Small intestine (tissue), 7 donors: Measurements from ENCODE around the gene CRACDL. TPM values are rescaled to one million over a fixed set of nuclear protein-coding genes. Genes with fewer than 3 reads are reported as not detected.

Experiments used
- DNase-seq, 2 donors: peaks; one replicate each; pipeline versions ENCODE4 v3.0.0 to v3.0.0-alpha.2; 2013
- FAIRE-seq: peaks from 2 replicates; lab custom pipeline; 2012; peaks lifted over from hg19 to GRCh38; lab: Jason Lieb, UNC
- H3K27ac ChIP-seq, 3 donors: one replicate each; pipeline ENCODE4 v1.5.1; 2013; ENCODE audit warnings: low read length in 2 of 3, mild to moderate bottlenecking in 2 of 3, control low read depth in 1 of 3, inconsistent platforms in 1 of 3, low read depth in 1 of 3, moderate library complexity in 1 of 3
- H3K27me3 ChIP-seq, 3 donors: one replicate each; pipeline ENCODE4 v1.6.1; 2013; ENCODE audit warnings: low read length in 3 of 3, inconsistent platforms in 1 of 3; ENCODE audit not compliant: control insufficient read depth in 3 of 3, insufficient read depth in 3 of 3
- H3K36me3 ChIP-seq, 3 donors: one replicate each; pipeline ENCODE4 v1.6.1; 2013; ENCODE audit warnings: low read length in 3 of 3, inconsistent platforms in 1 of 3, low read depth in 1 of 3, mild to moderate bottlenecking in 1 of 3, moderate library complexity in 1 of 3; ENCODE audit not compliant: control insufficient read depth in 3 of 3, insufficient read depth in 2 of 3
- H3K4me1 ChIP-seq, 3 donors: one replicate each; pipeline ENCODE4 v1.6.1; 2013; ENCODE audit warnings: low read length in 2 of 3, inconsistent platforms in 1 of 3, low read depth in 1 of 3, mild to moderate bottlenecking in 1 of 3, moderate library complexity in 1 of 3; ENCODE audit not compliant: control insufficient read depth in 3 of 3, insufficient read depth in 2 of 3
- H3K4me3 ChIP-seq, 3 donors: one replicate each; pipeline ENCODE4 v1.5.1; 2013; ENCODE audit warnings: low read length in 3 of 3, control low read depth in 1 of 3, inconsistent platforms in 1 of 3, low read depth in 1 of 3, mild to moderate bottlenecking in 1 of 3, moderate library complexity in 1 of 3
- H3K9me3 ChIP-seq, 2 donors: one replicate each; pipeline ENCODE4 v1.6.1; 2013; ENCODE audit warnings: low read depth in 1 of 2, low read length in 1 of 2; ENCODE audit not compliant: control insufficient read depth in 2 of 2, insufficient read depth in 1 of 2
- WGBS, 3 donors: extraction: QIAGEN DNeasy Blood & Tissue Kit; methylation state at CpG; one replicate each; pipeline ENCODE4 v1.1.7; 2013; 5-methylcytosine and 5-hydroxymethylcytosine counted together
- polyA plus RNA-seq, 4 donors: library from polyadenylated mRNA; stranded (reverse) in 3 of 4; unstranded in 1 of 4; fragments of 200-250 nt in 3 of 4; fragments of 120-200 nt in 1 of 4; gene quantifications; one replicate each; pipeline versions ENCODE4 v1.2.1 to v1.2.3, GENCODE V29; 2013
- donor health status: healthy with polysubstance abuse.
- donor health status: control.
- donor health status: control.
- donor health status: Bipolar disorder and iron deficiency.
- donor health status: healthy.

Gene CRACDL
- polyA plus RNA-seq, 4 donors: 3.0 to 10.3 (median 7.3) TPM

DNA sequence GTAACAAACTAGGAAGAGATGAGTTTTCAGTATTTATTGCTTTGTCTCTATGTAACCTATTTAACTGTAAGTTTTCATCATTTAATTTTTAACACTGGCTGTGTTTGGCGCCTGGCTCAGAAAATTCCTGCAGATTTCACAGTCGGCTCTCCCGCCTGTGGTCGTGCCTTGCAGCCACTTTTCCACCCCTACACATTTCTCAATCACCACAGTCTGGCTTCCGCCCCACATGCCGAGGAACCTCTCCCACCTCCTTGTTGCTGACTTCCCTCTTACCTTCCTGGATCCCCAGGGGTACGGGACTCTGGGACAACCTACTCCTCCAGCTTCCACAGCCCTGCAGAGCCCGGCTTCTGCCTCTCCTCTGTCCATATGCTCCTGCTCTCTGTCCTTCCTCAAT lies 163.5 kb downstream of the CRACDL start:
- peaks cover 0 to 4% of the 10 kb centered on the region in 2 donors for H3K9me3 ChIP-seq
- H3K27me3 ChIP-seq: no peaks in the 10 kb centered on the region
- DNase-seq: no peak
- no peak overlapping the region for H3K4me3 ChIP-seq
- H3K27ac ChIP-seq: peak overlapping the region in 1 of 3 donors; percentile 67
- peaks cover 0 to 7% (median 5%) of the 10 kb centered on the region in 3 donors for H3K4me1 ChIP-seq
- WGBS, 3 donors: 82 to 91% (median 90%) methylated on average over 8 of the region's 8 CpGs
- no peak for FAIRE-seq
- no peaks in the 10 kb centered on the region for H3K36me3 ChIP-seq

DNA sequence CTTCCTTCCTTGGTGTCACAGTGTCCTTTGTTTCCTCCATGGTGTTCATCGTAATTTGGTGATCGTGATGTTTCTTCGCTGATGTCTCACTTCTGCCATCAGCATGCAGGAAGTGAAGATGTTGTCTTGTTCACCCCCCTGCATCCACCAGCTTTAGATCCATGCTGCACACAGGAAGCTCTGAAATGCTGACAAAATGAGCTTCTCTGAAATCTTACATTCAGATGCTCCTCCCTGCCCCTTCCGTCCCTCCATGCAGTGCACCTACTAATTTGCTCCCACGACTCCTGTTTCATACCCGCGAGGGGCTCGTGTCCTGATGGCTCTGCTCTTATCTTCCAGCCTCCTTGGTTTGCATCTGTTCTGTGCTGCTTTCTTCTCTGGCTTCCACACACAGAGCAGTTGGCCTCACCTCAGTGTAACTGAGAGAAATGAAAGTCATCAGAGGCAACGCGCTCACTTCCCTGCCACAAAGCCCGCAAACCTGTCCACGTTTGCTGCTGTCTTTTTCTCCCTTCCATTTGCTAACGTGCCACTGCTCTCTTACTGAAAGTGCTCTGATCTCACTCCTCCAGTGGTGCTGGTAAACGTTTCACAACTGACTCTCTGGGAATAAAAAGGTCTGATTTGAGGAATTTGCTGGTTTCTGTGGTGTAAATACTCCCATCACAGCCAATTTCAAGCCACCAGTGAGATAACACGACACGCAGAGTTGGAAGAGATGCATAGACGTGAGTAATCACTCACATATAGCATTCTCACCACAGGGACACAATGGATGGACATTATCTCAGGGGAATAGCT lies 164.1 kb downstream of the CRACDL start:
- H3K9me3 ChIP-seq: no peaks in the 10 kb centered on the region
- peak overlapping the region in 2 of 3 donors; percentile 2 to 67 for H3K27ac ChIP-seq
- FAIRE-seq: no peak
- DNase-seq: peak in 1 of 2 donors; percentile 42
- no peaks in the 10 kb centered on the region for H3K36me3 ChIP-seq
- 53 to 80% (median 64%) methylated on average over 17 of the region's 17 CpGs for WGBS, 3 donors
- H3K27me3 ChIP-seq: no peaks in the 10 kb centered on the region
- H3K4me1 ChIP-seq: peaks cover 0 to 11% (median 5%) of the 10 kb centered on the region in 3 donors
- no peak overlapping the region for H3K4me3 ChIP-seq

DNA sequence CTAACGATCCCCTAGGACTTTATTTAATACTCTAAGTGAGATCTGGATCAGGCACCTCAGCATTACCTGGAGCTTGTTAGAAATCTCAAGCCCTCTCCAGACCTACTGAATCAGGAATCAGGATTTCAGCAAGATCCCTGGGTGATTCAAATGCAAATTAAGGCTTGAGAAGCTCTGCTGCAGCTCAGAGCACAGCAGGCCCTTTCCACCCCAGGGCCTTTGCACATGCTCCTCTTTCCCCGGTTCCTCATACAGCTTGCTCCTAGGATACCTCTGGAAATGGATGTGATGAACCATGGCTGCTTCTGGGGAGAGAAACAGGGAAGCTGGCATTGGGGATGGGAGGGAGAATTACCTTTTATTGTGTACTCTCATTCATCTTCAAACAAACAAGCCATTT lies 164.8 kb downstream of the CRACDL start:
- Histone ChIP-seq H3K4me1 (peaks cover 0 to 11% (median 5%) of the 10 kb centered on the region in 3 donors), H3K9me3 (no peaks in the 10 kb centered on the region), H3K27me3 (no peaks in the 10 kb centered on the region), H3K4me3 (peak overlapping the region in 1 of 3 donors; percentile 5), H3K36me3 (no peaks in the 10 kb centered on the region), H3K27ac (peak overlapping the region in 2 of 3 donors; percentile 2 to 67)
- 74 to 84% (median 82%) methylated on average over 2 of the region's 2 CpGs for WGBS, 3 donors
- DNase-seq (no peak), FAIRE-seq (no peak)

DNA sequence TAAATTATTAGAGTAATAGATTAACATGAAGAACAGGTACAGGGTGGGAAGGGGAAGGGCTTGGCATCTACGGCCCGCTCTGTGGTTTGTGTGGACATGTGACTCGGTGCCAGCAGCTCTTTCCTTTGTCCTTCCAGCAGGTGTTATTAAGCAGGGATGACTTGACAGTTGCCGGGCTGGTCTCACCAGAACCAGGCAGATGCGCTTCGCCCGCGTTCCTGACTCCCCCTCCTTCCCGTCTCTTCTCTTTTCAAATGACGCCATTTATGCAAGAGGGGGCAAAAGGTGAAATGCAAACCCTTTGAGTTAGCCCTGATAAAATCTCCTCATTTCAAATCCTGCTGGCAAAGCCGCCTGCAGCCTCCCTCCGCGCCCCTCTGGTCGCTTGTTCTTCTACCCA lies 166.2 kb downstream of the CRACDL start:
- DNase-seq: peak in 1 of 2 donors; percentile 68
- Histone ChIP-seq H3K27me3 (no peaks in the 10 kb centered on the region), H3K4me1 (peaks cover 5 to 12% (median 8%) of the 10 kb centered on the region in 3 donors), H3K4me3 (no peak overlapping the region), H3K9me3 (no peaks in the 10 kb centered on the region), H3K27ac (peak overlapping the region in 1 of 3 donors; percentile 72), H3K36me3 (no peaks in the 10 kb centered on the region)
- FAIRE-seq: no peak
- WGBS, 3 donors: 5 to 49% (median 31%) methylated on average over 14 of the region's 14 CpGs

DNA sequence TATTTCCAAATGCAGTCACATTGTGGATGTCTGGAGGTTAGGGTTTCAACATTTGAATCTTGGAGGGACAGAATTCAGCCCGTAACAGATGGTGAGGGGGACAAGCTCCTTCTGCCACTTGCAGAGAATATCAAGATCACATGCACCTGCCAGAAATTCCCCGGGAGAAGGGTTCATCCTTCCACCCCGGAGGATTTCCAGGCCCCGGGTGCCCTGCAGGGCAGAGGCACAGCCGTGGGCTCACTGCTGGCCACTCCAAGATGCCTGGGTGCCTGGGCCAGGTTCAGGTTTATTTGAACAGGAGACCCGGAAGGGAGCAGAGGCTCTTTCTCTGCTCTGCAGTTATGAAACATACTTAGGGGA lies 166.9 kb downstream of the CRACDL start:
- Histone ChIP-seq H3K27me3 (no peaks in the 10 kb centered on the region), H3K36me3 (no peaks in the 10 kb centered on the region), H3K9me3 (no peaks in the 10 kb centered on the region), H3K4me3 (no peak overlapping the region), H3K4me1 (peaks cover 5 to 12% (median 8%) of the 10 kb centered on the region in 3 donors), H3K27ac (peak overlapping the region in 1 of 3 donors; percentile 8)
- no peak for DNase-seq
- 26 to 61% (median 47%) methylated on average over 6 of the region's 6 CpGs for WGBS, 3 donors
- FAIRE-seq: no peak

DNA sequence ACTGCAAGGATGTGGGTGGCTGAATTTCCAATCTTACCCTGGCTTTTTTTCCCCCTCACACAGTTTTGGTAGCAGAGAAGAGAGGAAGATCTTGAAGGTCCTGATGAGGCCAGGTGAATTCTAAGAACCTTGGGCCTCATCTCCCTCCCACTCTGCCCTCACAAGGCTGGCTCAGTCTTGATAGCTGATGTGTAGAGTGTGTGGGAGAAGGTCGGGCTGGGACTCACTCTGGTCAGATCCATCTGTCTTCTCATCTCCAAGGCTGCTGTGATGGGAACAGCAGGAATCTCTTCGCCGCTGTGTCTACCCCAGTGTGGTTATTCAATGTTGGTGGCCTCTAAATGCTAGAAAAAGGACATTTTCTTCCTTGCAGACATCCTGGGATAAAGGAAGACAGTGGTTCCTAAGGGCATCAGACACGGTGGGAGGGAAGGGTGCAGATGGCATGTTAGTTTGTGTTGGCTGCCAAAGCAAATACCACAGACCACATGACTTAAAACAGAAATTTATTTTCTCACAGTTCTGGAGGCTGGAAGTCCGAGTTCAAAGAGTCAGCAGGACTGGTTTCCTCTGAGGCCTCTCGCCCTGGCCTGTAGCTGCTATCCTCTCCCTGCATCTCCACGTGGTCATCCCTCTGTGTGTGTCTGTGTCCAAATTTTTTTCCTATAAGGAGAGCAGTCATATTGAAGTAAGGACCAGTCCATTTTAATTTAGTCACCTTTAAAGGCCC lies 167.5 kb downstream of the CRACDL start:
- no peaks in the 10 kb centered on the region for H3K9me3 ChIP-seq
- peaks cover 5 to 12% (median 8%) of the 10 kb centered on the region in 3 donors for H3K4me1 ChIP-seq
- H3K27me3 ChIP-seq: no peaks in the 10 kb centered on the region
- FAIRE-seq (no peak), DNase-seq (no peak)
- no peak overlapping the region for H3K4me3 ChIP-seq
- 49 to 54% (median 51%) methylated on average over 7 of the region's 7 CpGs for WGBS, 3 donors
- H3K27ac ChIP-seq: peak overlapping the region in 2 of 3 donors; percentile 2 to 52
- no peaks in the 10 kb centered on the region for H3K36me3 ChIP-seq

DNA sequence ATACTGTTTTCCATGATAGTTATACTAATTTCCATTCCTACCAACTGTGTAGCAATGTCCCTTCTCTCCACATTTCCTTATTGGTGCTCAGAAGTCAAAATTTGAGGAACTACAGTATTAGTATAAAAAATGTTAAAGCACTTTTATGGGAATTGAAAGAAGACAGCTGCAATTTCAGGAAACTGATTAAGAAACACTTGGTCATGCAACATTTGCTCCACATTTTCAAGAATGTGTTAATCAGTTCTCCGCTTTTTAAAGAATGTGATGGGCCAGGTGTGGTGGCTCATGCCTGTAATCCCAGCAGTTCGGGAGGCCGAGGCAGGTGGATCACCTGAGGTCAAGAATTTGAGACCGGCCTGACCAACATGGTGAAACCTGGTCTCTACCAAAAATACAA lies 171.5 kb downstream of the CRACDL start:
- Histone ChIP-seq H3K27me3 (peaks cover 0 to 4% (median 0%) of the 10 kb centered on the region in 3 donors), H3K4me3 (no peak overlapping the region), H3K36me3 (no peaks in the 10 kb centered on the region), H3K27ac (no peak overlapping the region), H3K9me3 (no peaks in the 10 kb centered on the region), H3K4me1 (peaks cover 5 to 10% (median 6%) of the 10 kb centered on the region in 3 donors)
- WGBS, 3 donors: 81 to 95% (median 93%) methylated on average over 4 of the region's 4 CpGs
- no peak for FAIRE-seq
- DNase-seq: no peak

DNA sequence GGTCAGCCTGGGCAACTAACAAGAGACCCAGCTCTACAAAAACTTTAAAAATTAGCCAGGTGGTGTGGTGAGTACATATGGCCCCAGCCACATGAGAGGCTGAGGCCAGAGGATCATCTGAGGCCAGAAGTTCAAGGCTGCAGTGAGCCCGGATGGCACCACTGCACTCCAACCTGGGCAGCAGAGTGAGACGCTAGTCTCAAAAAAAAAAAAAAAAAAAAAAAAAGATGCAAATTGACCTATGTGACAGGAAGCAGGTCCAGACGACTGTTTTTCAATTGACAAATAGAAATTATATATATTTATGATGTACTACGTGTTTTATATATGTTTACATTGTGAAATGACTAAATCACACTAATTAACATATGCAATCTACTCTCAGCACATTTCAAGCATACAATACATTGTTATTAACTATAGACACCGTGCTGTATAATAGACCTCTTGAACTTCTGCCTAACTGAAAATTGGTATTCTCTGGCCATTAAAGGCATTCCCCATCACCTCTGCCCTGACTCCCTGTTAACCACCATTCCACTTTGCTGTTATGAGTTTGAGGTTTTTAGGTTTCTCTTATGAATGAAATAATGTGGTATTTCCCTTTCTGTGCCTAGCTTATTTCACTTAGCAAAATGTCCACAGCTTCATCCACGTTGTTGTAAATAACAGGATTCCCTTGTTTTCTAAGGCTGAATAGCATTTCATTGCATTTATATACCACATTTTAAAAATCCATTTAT lies 172.6 kb downstream of the CRACDL start:
- DNase-seq: no peak
- no peaks in the 10 kb centered on the region for H3K9me3 ChIP-seq
- H3K36me3 ChIP-seq: no peaks in the 10 kb centered on the region
- H3K27ac ChIP-seq: no peak overlapping the region
- no peak for FAIRE-seq
- peaks cover 0 to 4% (median 0%) of the 10 kb centered on the region in 3 donors for H3K27me3 ChIP-seq
- 62 to 67% (median 64%) methylated on average over 6 of the region's 6 CpGs for WGBS, 3 donors
- H3K4me3 ChIP-seq: no peak overlapping the region
- peaks cover 4 to 6% (median 5%) of the 10 kb centered on the region in 3 donors for H3K4me1 ChIP-seq
